Endothelial cell of umbilical vein (primary cell): ENCODE results near the gene PTS.

Experiments
- CTCF ChIP-seq, 2 donors: IDR thresholded peaks; 1 replicate in 1 of 2; 2 replicates in 1 of 2; pipeline ENCODE4 v1.5.1; 2011; ENCODE audit warnings: low read length in 2 of 2, mild to moderate bottlenecking in 2 of 2, moderate library complexity in 2 of 2, control low read depth in 1 of 2, inconsistent platforms in 1 of 2, low read depth in 1 of 2; ENCODE audit not compliant: insufficient read depth in 1 of 2; ENCODE audit errors: extremely low read depth in 1 of 2
- JUN ChIP-seq: IDR thresholded peaks from 2 replicates; pipeline ENCODE4 v1.6.1; 2011; ENCODE audit warnings: borderline replicate concordance, low read depth; ENCODE audit not compliant: insufficient read length, insufficient read depth
- POLR2A ChIP-seq: IDR thresholded peaks from 2 replicates; pipeline ENCODE4 v1.6.1; 2012; ENCODE audit warnings: low read depth, mild to moderate bottlenecking, control low read depth, low read length

DNA sequence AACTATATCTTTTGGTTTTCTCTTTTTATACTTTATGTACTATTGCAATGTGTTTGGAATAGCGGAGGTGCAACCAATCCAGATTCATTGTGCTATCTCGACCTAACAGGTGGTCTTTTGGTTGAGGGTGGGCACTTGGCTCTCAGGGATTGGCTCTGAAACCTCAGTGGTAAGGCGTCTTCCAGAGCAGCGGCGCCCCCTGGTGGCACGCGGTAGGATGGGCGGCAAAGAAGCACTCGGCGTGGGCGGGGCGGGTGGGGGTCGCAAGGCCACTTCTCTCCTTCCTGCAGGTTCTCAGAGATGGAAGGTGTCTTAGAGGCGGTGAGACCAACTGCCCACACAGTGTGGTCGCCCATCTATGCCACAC, 53.7 kb downstream of the PTS start:
- TF ChIP-seq CTCF (IDR thresholded peaks at IDR 0.05; ENCODE audit: extremely low read depth in 1 of 2, insufficient read depth in 1 of 2, low read depth in 1 of 2, low read length in 2 of 2): peak; percentile 38 to 85
- no peak for TF ChIP-seq POLR2A
- no peak for TF ChIP-seq JUN
